K562 (cell line): Measurements from ENCODE around the gene PGBD1. TPM values are rescaled to one million over a fixed set of nuclear protein-coding genes. Genes with fewer than 3 reads are reported as not detected.

ENCODE experiments used
- BRD4 ChIP-seq: fragments of 200-600 bp; sonication (generic); IDR thresholded peaks from 2 replicates; pipeline ENCODE4 v1.6.1; 2017; ENCODE audit warnings: inconsistent platforms
- C11orf30 ChIP-seq: fragments of 450-650 bp; IDR thresholded peaks from 2 replicates; pipeline ENCODE4 v1.6.1; 2016; ENCODE audit warnings: low read depth, mild to moderate bottlenecking
- EHMT2 ChIP-seq: fragments of 450-650 bp; IDR thresholded peaks from 2 replicates; pipeline ENCODE4 v1.6.1; 2018; ENCODE audit warnings: antibody characterized with exemption
- ETS1 ChIP-seq: conservative IDR thresholded peaks from 2 replicates; pipeline ENCODE4 v1.6.1; 2011; ENCODE audit warnings: low read depth, mild to moderate bottlenecking, low read length; ENCODE audit not compliant: control insufficient read depth
- ETS2 ChIP-seq: IDR thresholded peaks from 2 replicates; pipeline ENCODE4 v1.6.1; 2016; ENCODE audit warnings: borderline replicate concordance, missing genetic modification characterization, mild to moderate bottlenecking, moderate library complexity, missing compliant biosample characterization; ENCODE audit not compliant: poor library complexity, severe bottlenecking
- EWSR1 ChIP-seq: fragments of 450-650 bp; IDR thresholded peaks from 2 replicates; pipeline ENCODE4 v1.6.1; 2018; ENCODE audit warnings: borderline replicate concordance, mild to moderate bottlenecking, low read depth, moderate library complexity; ENCODE audit not compliant: partially characterized antibody
- HNRNPLL ChIP-seq: fragments of 200-400 bp; formaldehyde crosslinking; IDR thresholded peaks from 2 replicates; pipeline ENCODE4 v1.6.1; 2017; ENCODE audit warnings: low read length, low read depth, mild to moderate bottlenecking; ENCODE audit not compliant: poor library complexity, severe bottlenecking
- JUND ChIP-seq, 2 experiments: IDR thresholded peaks; 2 replicates in 1 of 2; 3 replicates in 1 of 2; pipeline ENCODE4 v1.6.1; 2011; ENCODE audit warnings: borderline replicate concordance in 2 of 2, low read depth in 2 of 2, low read length in 2 of 2, improper control_type of control experiment in 1 of 2, missing biosample characterization in 1 of 2, missing genetic modification characterization in 1 of 2, missing genetic modification reagents in 1 of 2
- MBD1 ChIP-seq: fragments of 250-450 bp; sonication (Bioruptor Pico); IDR thresholded peaks from 2 replicates; pipeline ENCODE4 v1.8.0; 2022; ENCODE audit warnings: inconsistent platforms
- MEIS2 ChIP-seq: fragments of 450-650 bp; IDR thresholded peaks from 2 replicates; pipeline ENCODE4 v1.6.1; 2014; ENCODE audit warnings: mild to moderate bottlenecking; ENCODE audit not compliant: partially characterized antibody
- MTA2 ChIP-seq: fragments of 450-650 bp; IDR thresholded peaks from 2 replicates; pipeline ENCODE4 v1.6.1; 2016; ENCODE audit warnings: low read depth
- MXI1 ChIP-seq: IDR thresholded peaks from 2 replicates; pipeline ENCODE4 v1.6.1; 2011; ENCODE audit warnings: low read depth, mild to moderate bottlenecking, improper control_type of control experiment, low read length
- NFRKB ChIP-seq: fragments of 450-650 bp; IDR thresholded peaks from 2 replicates; pipeline ENCODE4 v1.6.1; 2016; ENCODE audit warnings: low read depth
- PRPF4 ChIP-seq: fragments of 200-400 bp; formaldehyde crosslinking; IDR thresholded peaks from one replicate; pipeline ENCODE4 v1.6.1; 2017; ENCODE audit warnings: low read length, low read depth, mild to moderate bottlenecking; ENCODE audit not compliant: insufficient read depth, poor library complexity, severe bottlenecking
- PTRF ChIP-seq: fragments of 450-650 bp; IDR thresholded peaks from 2 replicates; pipeline ENCODE4 v1.6.1; 2016; ENCODE audit warnings: mild to moderate bottlenecking, missing genetic modification characterization, missing compliant biosample characterization
- SAFB2 ChIP-seq: fragments of 200-400 bp; formaldehyde crosslinking; IDR thresholded peaks from 2 replicates; pipeline ENCODE4 v1.6.1; 2018; ENCODE audit warnings: borderline replicate concordance, low read length, low read depth, moderate library complexity; ENCODE audit not compliant: severe bottlenecking
- SMARCA4 ChIP-seq: fragments of 450-650 bp; IDR thresholded peaks from 2 replicates; pipeline ENCODE4 v1.6.1; 2016
- TCF3 ChIP-seq: sonication (generic); formaldehyde crosslinking; IDR thresholded peaks from 2 replicates; pipeline ENCODE4 v1.4.0; 2020; ENCODE audit warnings: mild to moderate bottlenecking, missing genetic modification reagents
- ZNF140 ChIP-seq: fragments of 250-450 bp; sonication (Bioruptor Pico); IDR thresholded peaks from 2 replicates; pipeline ENCODE4 v1.8.0; 2021; ENCODE audit warnings: moderate library complexity, mild to moderate bottlenecking, inconsistent platforms
- ZNF174 ChIP-seq: fragments of 250-450 bp; sonication (Bioruptor Pico); IDR thresholded peaks from 2 replicates; pipeline ENCODE4 v1.4.0; 2020; ENCODE audit warnings: mild to moderate bottlenecking
- ZNF175 ChIP-seq: fragments of 200-800 bp; sonication (Bioruptor generic); IDR thresholded peaks from 2 replicates; pipeline ENCODE4 v1.6.1; 2016; ENCODE audit warnings: low read depth, mild to moderate bottlenecking, missing genetic modification characterization, missing compliant biosample characterization
- ZNF561 ChIP-seq: fragments of 450-650 bp; formaldehyde crosslinking; conservative IDR thresholded peaks from 2 replicates; pipeline ENCODE4 v1.4.0; 2020; ENCODE audit warnings: mild to moderate bottlenecking, moderate library complexity
- ZSCAN29 ChIP-seq: fragments of 450-650 bp; IDR thresholded peaks from 2 replicates; pipeline ENCODE4 v1.6.1; 2017
- ZZZ3 ChIP-seq: fragments of 450-650 bp; IDR thresholded peaks from 2 replicates; pipeline ENCODE4 v1.6.1; 2016; ENCODE audit warnings: antibody characterized with exemption, mild to moderate bottlenecking, moderate library complexity
- polyA plus RNA-seq, 8 experiments: library from polyadenylated mRNA; depleted of rRNA in 4 of 8; stranded (reverse) in 5 of 8; unstranded in 3 of 8; fragments of >200 nt; fragmentation: Nextera tagmentation in 2 of 8; fragmentation: Illumina TruSeq in 1 of 8; extraction: Ambion mirVana in 2 of 8; extraction: Trizol in 1 of 8; gene quantifications; 2 replicates each; pipeline versions ENCODE4 v1.2.1 to v1.2.3, GENCODE V29; 2011 to 2014; ENCODE audit warnings: inconsistent platforms in 1 of 8, missing spikeins in 1 of 8
- total RNA-seq, 7 experiments: library from RNA; depleted of rRNA in 6 of 7; stranded (reverse); fragments of >200 nt in 6 of 7; fragmentation: Illumina TruSeq in 2 of 7; extraction: Trizol in 2 of 7; gene quantifications; 2 replicates each; pipeline versions ENCODE4 v1.2.1 to v1.2.3, GENCODE V29; 2011 to 2021; ENCODE audit warnings: low replicate concordance in 1 of 7
- TF ChIP-seq, protein P1 (sequence below): sonication (generic); formaldehyde crosslinking; IDR thresholded peaks from 2 replicates; pipeline ENCODE4 v1.8.1; 2023; ENCODE audit warnings: mild to moderate bottlenecking, missing genetic modification reagents

Gene PGBD1
- total and polyA plus RNA-seq, 9 of the 15 experiments (the other 6 are each of a cell fraction or from before 2014, with no cell fraction given), result 3.3 to 9.0 (median 7.3) TPM

DNA sequence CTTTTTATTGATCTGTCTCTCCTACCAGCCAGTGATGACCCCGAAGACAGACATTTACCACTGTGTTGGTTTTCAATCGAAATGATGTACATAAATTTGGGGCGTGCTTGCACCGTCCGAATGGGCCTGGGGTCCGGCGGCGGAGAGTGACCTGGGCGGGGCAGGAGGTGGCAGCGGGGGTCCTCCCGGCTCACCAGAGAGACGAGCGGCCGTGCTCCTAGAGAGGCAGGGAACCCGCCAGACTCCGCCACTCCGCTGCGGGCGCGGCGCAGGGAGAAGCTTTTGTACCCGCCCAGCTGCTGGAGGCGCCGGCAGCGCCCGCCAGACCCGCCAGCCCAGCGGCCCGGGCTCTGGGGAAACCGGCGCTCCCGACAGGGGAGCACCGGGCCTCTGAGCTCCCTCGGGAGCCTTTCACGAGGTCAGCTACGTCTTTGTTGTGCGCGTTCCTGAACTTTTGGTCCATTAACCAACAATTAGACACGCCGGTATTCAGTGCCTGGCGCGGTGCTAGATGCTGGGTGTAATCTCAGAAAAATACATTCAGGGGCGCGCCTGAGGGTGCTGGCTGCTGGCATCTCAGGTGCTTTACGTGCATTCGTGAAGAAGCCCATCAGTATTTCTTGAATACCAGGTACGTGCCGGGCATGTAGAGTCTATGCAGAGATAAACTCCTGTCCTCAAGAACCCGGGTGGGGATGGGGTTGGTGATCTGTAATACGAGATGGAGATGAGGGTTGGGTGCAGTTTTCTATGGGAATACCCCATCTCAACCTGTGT, at the start of gene PGBD1 (continued):
- TF ChIP-seq PRPF4 (no peak), ETS1 (peak; percentile 86), ZNF140 (no peak), PTRF (no peak), MEIS2 (no peak), SAFB2 (no peak), NFRKB (no peak), JUND (IDR thresholded peaks at IDR 0.05; ENCODE audit: borderline replicate concordance, low read depth, low read length) (no peak; the same call in none of the 2 replicates), JUND (tag; IDR thresholded peaks at IDR 0.05; ENCODE audit: borderline replicate concordance, low read depth, low read length) (no peak; the same call in 2 of the 3 replicates), MBD1 (no peak), EWSR1 (no peak), SMARCA4 (0 out of 2 replicates have a peak, but pooled peaks have one; percentile 35), C11orf30 (0 out of 2 replicates have a peak, but pooled peaks have one; percentile 27), BRD4 (no peak), ZNF174 (no peak), ZNF175 (CRISPR knock-in tag) (no peak), TCF3 (CRISPR knock-in tag) (peak; percentile 25; the same call in 1 of the 2 replicates), ZSCAN29 (0 out of 2 replicates have a peak, but pooled peaks have one; percentile 67), EHMT2 (no peak), HNRNPLL (peak; percentile 95), ZZZ3 (0 out of 2 replicates have a peak, but pooled peaks have one; percentile 30), MTA2 (no peak), ETS2 (tag) (no peak), MXI1 (no peak), ZNF561 (CRISPR knock-in tag) (no peak)
- TF ChIP-seq, protein P1, sequence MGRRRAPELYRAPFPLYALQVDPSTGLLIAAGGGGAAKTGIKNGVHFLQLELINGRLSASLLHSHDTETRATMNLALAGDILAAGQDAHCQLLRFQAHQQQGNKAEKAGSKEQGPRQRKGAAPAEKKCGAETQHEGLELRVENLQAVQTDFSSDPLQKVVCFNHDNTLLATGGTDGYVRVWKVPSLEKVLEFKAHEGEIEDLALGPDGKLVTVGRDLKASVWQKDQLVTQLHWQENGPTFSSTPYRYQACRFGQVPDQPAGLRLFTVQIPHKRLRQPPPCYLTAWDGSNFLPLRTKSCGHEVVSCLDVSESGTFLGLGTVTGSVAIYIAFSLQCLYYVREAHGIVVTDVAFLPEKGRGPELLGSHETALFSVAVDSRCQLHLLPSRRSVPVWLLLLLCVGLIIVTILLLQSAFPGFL, result 0 out of 2 replicates have a peak, but pooled peaks have one; percentile 70
